ENCODE measurements around the gene USP32.

- TF ChIP-seq SUZ12 (IDR thresholded peaks at IDR 0.05; ENCODE audit: extremely low read depth, insufficient read depth, insufficient read length) (no peak), YY1 (IDR thresholded peaks at IDR 0.05; ENCODE audit: insufficient read depth, insufficient read length) (no peak)
Observed at GRCh38 chr17:60362329-60362728, 29.6 kb downstream of the USP32 start.
